DOHH2 (cell line): Measurements from ENCODE around the gene AFAP1.

ENCODE experiments used
- EZH2phosphoT487 ChIP-seq: fragments of 200-600 bp; sonication (generic); IDR thresholded peaks from 2 replicates; pipeline ENCODE4 v1.6.1; 2017; ENCODE audit warnings: borderline replicate concordance, mild to moderate bottlenecking, antibody characterized with exemption, low read length, moderate library complexity, mixed read lengths
- TF ChIP-seq, protein P1 (sequence below): fragments of 200-600 bp; sonication (generic); IDR thresholded peaks from one replicate; pipeline ENCODE4 v1.5.1; 2014; ENCODE audit warnings: antibody characterized with exemption, mild to moderate bottlenecking, low read depth, low read length; ENCODE audit not compliant: poor library complexity, severe bottlenecking

DNA sequence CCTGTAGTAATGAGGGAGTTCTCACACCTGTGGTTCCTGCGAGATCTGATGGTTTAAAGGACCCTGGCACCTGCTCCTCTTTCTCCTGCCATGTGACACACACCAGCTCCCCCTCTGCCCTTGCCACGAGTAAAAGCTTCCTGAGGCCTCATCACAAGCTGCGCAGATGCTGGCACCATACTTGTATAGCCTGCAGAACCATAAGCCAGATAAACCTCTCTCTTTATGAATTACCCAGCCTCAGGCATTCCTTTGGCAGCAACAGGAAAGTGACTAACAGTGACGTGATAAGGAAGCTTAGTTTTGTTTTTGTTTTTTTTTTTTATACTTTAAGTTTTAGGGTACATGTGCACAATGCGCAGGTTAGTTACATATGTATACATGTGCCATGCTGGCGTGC lies 130.9 kb downstream of the AFAP1 start:
- TF ChIP-seq, protein P1, sequence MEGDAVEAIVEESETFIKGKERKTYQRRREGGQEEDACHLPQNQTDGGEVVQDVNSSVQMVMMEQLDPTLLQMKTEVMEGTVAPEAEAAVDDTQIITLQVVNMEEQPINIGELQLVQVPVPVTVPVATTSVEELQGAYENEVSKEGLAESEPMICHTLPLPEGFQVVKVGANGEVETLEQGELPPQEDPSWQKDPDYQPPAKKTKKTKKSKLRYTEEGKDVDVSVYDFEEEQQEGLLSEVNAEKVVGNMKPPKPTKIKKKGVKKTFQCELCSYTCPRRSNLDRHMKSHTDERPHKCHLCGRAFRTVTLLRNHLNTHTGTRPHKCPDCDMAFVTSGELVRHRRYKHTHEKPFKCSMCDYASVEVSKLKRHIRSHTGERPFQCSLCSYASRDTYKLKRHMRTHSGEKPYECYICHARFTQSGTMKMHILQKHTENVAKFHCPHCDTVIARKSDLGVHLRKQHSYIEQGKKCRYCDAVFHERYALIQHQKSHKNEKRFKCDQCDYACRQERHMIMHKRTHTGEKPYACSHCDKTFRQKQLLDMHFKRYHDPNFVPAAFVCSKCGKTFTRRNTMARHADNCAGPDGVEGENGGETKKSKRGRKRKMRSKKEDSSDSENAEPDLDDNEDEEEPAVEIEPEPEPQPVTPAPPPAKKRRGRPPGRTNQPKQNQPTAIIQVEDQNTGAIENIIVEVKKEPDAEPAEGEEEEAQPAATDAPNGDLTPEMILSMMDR, result no peak
- TF ChIP-seq EZH2phosphoT487, result no peak
